Colonic mucosa (tissue), 4 donors: ENCODE measurements around the gene CSAD. TPM values are rescaled to one million over a fixed set of nuclear protein-coding genes. Genes with fewer than 3 reads are reported as not detected.

Experiments
- DNase-seq: peaks from one replicate; pipeline ENCODE4 v3.0.0-alpha.2; 2020
- H3K27ac ChIP-seq: fragments of 200-600 bp; one replicate; pipeline ENCODE4 v1.8.0; 2021
- H3K27me3 ChIP-seq: fragments of 200-600 bp; one replicate; pipeline ENCODE4 v1.8.0; 2021
- H3K36me3 ChIP-seq: fragments of 200-600 bp; one replicate; pipeline ENCODE4 v1.8.0; 2021
- H3K4me1 ChIP-seq: fragments of 200-600 bp; one replicate; pipeline ENCODE4 v1.8.0; 2021; ENCODE audit warnings: mild to moderate bottlenecking
- H3K4me3 ChIP-seq: fragments of 200-600 bp; one replicate; pipeline ENCODE4 v1.8.0; 2021
- H3K9ac ChIP-seq, 2 donors: one replicate each; pipeline ENCODE4 v1.7.0; 2013; ENCODE audit warnings: control low read depth in 2 of 2, low read depth in 2 of 2, low read length in 2 of 2
- H3K9me3 ChIP-seq: fragments of 200-600 bp; one replicate; pipeline ENCODE4 v1.8.0; 2021
- intact Hi-C: fragments of 100-400 bp; cut with DNase I; formaldehyde crosslinking; loops from one replicate; pipeline ENCODE4 v1.14.1; 2022
- total RNA-seq, 2 donors: library from RNA; stranded (reverse); fragmentation: NEBNext Ultra II Directional in 1 of 2; extraction: Animal tissue kit (Norgen Biotek cat#: 25700) in 1 of 2; gene quantifications; one replicate each; pipeline ENCODE4 v1.2.1, GENCODE V29; 2021
- TF ChIP-seq, protein P1 (sequence below): fragments of 200-600 bp; IDR thresholded peaks from one replicate; pipeline ENCODE4 v1.8.0; 2022; ENCODE audit warnings: antibody characterized with exemption, mild to moderate bottlenecking
- donor health status: healthy.
- donor health status: DM: no; HTN: no; CAD: no.
- donor health status: DM: no; HTN: no; CAD: no.

Gene CSAD
- total RNA-seq, 2 donors from 2014 or later, result 9.1 to 20.4 TPM

DNA sequence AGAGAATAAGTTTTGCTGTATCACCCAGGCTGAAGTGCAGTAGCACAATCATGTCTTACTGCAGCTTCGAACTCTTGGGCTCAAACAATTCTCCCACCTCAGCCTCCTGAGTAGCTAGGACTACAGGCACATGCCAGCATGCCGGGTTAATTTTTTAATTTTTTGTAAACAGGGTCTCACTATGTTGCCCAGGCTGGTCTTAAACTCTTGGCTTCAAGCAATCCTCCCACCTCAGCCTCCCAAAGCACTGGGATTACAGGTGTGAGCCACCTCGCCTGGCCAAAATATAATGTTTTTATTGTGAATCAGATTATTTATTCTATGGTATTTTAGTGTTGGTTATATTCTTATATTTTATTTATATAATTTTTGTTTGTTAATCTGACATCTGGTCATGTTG lies 4.0 kb downstream of the CSAD start:
- intact Hi-C loops, result no loop called here
- no peaks in the 10 kb centered on the region for H3K36me3 ChIP-seq
- TF ChIP-seq, protein P1, sequence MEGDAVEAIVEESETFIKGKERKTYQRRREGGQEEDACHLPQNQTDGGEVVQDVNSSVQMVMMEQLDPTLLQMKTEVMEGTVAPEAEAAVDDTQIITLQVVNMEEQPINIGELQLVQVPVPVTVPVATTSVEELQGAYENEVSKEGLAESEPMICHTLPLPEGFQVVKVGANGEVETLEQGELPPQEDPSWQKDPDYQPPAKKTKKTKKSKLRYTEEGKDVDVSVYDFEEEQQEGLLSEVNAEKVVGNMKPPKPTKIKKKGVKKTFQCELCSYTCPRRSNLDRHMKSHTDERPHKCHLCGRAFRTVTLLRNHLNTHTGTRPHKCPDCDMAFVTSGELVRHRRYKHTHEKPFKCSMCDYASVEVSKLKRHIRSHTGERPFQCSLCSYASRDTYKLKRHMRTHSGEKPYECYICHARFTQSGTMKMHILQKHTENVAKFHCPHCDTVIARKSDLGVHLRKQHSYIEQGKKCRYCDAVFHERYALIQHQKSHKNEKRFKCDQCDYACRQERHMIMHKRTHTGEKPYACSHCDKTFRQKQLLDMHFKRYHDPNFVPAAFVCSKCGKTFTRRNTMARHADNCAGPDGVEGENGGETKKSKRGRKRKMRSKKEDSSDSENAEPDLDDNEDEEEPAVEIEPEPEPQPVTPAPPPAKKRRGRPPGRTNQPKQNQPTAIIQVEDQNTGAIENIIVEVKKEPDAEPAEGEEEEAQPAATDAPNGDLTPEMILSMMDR, result no peak

DNA sequence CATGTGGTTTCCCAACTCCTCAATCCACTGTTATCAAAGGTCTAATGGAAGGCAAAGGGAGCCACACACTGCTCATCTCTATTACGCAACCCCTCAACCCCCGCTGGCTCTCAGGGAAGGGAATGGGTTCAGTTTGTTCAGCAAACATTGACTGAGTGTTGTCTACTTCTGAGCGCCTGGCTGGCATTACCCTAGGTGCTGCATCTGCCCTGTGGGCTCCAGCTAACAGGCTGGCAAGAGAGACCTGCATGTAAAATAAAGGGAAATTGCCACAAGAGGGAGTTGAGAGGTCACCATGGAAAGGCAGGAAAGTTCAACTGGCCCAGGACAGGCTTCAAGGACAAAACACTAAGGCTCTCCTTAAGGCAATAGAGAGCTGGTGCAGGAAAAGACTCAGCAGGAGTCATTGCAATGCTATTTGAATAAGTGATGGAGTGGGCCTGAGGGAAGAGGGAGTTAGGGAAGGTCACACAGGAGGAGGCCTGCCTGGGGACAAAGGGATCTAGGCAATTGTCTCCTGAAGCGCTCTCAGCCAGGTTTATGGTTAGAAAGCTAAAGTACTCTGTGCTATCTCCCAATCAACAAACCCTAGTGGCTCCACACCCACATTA lies 5.7 kb downstream of the CSAD start:
- no peaks in the 10 kb centered on the region for H3K9me3 ChIP-seq
- peak; percentile 32 for DNase-seq
- peak overlapping the region; percentile 8 for H3K27ac ChIP-seq

More for the DNA sequence above, 4.0 kb downstream of the CSAD start:
- Histone ChIP-seq H3K4me1 (peaks cover 5% of the 10 kb centered on the region), H3K9ac (no peak overlapping the region), H3K4me3 (no peak overlapping the region), H3K27ac (no peak overlapping the region), H3K27me3 (no peaks in the 10 kb centered on the region), H3K9me3 (no peaks in the 10 kb centered on the region)
- no peak for DNase-seq

DNA sequence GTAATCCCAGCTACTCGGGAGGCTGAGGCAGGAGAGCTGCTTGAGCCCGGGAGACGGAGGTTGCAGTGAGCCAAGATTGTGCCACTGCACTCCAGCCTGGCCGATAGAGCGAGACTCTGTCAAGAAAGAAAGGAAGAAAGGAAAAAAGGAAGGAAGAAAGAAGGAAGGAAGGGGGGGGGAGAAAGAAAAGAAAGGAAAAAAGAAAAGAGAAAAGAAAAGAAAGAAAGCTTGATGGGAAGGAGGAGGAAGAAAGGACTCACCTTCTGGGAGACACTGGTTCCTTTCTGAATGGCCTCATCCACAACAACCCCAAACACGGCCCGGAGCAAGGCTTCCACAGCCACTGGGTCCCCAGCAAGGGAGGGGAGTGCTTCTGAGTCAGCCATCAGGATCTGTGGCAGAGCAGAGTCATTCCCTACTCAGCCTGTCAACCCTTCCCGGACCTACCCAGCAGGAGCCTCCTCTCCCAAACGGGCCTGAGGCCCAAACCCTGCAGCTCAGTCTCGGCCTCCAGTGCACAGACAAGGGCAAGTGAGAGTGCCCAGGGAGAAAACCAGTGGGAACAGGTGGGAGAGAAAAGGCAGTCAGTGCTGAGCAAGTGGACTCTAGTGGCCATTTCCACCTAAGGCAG lies 7.5 kb downstream of the CSAD start:
- H3K27ac ChIP-seq, result no peak overlapping the region
- DNase-seq, result no peak
- H3K9ac ChIP-seq, result no peak overlapping the region
- H3K27me3 ChIP-seq, result no peaks in the 10 kb centered on the region
- intact Hi-C loops, result no loop called here
- H3K4me1 ChIP-seq, result peaks cover 5% of the 10 kb centered on the region
- no peaks in the 10 kb centered on the region for H3K36me3 ChIP-seq
- no peak overlapping the region for H3K4me3 ChIP-seq
- TF ChIP-seq, protein P1, result no peak
- no peaks in the 10 kb centered on the region for H3K9me3 ChIP-seq

More for the DNA sequence above, 5.7 kb downstream of the CSAD start:
- intact Hi-C loops, result no loop called here
- H3K27me3 ChIP-seq, result no peaks in the 10 kb centered on the region
- H3K36me3 ChIP-seq, result no peaks in the 10 kb centered on the region
- H3K4me1 ChIP-seq, result peaks cover 5% of the 10 kb centered on the region
- TF ChIP-seq, protein P1, result no peak
- H3K4me3 ChIP-seq, result no peak overlapping the region
- peak overlapping the region in 1 of 2 donors; percentile 7 for H3K9ac ChIP-seq

DNA sequence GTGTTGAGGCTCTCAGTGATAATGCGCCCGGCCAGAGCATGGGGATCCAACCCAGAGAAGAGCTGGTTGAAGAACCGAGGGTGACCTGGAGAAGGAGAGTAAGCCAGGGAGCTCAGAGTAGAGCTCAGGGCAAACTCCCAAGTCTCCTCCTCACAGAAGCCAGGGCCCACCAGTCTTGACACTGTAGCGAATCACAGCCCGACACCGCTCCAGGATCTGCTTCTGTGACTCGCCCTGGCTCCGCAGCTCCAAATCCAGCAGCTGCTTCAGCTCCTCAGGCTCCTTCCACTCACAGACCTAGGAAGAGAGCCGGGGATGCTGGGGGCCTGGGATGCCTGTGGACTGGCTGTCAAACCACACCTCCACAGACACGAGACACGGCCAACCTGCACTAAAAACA lies 8.4 kb downstream of the CSAD start:
- H3K4me3 ChIP-seq, result no peak overlapping the region
- TF ChIP-seq, protein P1, result no peak
- H3K27me3 ChIP-seq, result no peaks in the 10 kb centered on the region
- no peak overlapping the region for H3K9ac ChIP-seq
- H3K9me3 ChIP-seq, result no peaks in the 10 kb centered on the region
- H3K4me1 ChIP-seq, result peaks cover 5% of the 10 kb centered on the region
- DNase-seq, result peak; percentile 5
- H3K36me3 ChIP-seq, result no peaks in the 10 kb centered on the region
- no peak overlapping the region for H3K27ac ChIP-seq
- intact Hi-C loops, result no loop called here

DNA sequence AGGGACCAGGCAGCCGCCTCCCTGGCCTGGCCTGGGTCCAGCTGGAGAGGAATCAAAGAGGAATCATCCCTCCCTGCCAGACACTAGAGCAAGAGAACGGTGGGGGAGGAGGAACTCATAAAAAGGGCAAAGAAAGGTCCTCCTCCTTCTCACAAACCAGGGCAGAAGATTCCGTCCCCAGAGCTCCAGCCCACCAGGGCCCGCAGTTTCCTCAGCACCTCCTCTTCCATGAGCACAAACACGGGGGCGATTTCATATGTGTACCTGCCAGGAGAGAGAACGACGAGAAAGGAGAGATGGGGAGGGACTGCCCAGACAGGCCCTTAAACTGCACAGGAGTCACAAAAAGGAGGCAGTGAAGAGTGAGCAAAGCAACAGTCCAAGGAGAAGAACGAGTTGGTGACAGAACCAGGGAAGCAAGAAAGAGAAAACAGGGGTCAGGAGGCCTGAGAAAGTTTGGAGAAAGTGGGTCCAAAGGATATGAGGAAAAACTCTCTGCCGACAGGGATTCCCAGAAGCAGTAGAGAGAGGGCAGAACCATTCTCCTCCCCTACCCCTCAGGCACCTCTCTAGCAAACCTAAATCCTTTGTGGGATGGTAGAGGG lies 8.9 kb downstream of the CSAD start:
- TF ChIP-seq, protein P1, result no peak
- H3K9ac ChIP-seq, result no peak overlapping the region
- peak; percentile 3 for DNase-seq
- H3K9me3 ChIP-seq, result no peaks in the 10 kb centered on the region
- H3K4me3 ChIP-seq, result no peak overlapping the region
- intact Hi-C loops, result no loop called here
- H3K36me3 ChIP-seq, result no peaks in the 10 kb centered on the region
- H3K27ac ChIP-seq, result no peak overlapping the region
- peaks cover 5% of the 10 kb centered on the region for H3K4me1 ChIP-seq
- no peaks in the 10 kb centered on the region for H3K27me3 ChIP-seq
